Subcutaneous adipose tissue (tissue), 4 donors: ENCODE data around the gene NTM. TPM values are rescaled to one million over a fixed set of nuclear protein-coding genes. Genes with fewer than 3 reads are reported as not detected.

Experiments used
- CTCF ChIP-seq: fragments of 450-650 bp; IDR thresholded peaks from one replicate; pipeline ENCODE4 v1.5.1; 2016; ENCODE audit warnings: low read depth, mild to moderate bottlenecking, control low read depth, antibody characterized with exemption, moderate library complexity
- total RNA-seq, 4 donors: library from RNA; depleted of rRNA; stranded (reverse); fragments of >200 nt; gene quantifications; one replicate each; pipeline ENCODE4 v1.1.0, GENCODE V29; 2016

The NTM gene
- total RNA-seq, 4 donors from 2014 or later, result 1.5 to 5.7 (median 1.7) TPM

- no peak for TF ChIP-seq CTCF
Observed at GRCh38 chr11:132161403-132162078, 791.1 kb downstream of the NTM start.

DNA sequence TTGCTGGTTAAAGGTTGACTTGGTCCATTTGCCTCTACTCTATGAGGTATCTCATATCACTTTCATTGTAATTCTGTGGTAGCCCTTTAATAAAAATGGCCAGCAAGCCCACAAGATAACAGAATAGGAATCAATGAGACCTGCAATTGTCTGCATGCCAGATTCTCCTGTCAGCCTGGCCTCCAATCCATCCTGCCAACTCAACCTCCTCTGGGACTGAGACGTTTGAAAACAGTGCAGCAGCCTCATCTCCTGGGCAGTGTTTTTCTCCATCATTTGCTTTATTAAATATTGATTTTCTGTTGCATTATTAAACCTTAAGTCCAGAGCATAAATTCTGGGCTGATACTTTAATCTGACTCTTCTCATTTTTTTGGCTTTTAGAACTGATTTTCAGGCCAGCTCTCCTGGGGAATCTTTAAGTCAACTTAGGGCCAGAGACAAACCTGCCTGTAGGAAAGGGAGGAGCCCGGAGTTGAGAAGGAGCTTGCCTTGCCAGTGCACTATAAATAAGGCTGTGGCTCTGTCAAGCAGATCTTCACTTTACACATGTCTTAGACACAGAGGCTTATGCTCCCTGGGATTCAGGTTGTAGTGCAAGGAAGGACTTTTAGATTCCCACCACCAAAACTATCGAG lies 798.0 kb downstream of the NTM start:
- no peak for TF ChIP-seq CTCF

- no peak for TF ChIP-seq CTCF
Observed at GRCh38 chr11:132171031-132171430, 800.6 kb downstream of the NTM start.

DNA sequence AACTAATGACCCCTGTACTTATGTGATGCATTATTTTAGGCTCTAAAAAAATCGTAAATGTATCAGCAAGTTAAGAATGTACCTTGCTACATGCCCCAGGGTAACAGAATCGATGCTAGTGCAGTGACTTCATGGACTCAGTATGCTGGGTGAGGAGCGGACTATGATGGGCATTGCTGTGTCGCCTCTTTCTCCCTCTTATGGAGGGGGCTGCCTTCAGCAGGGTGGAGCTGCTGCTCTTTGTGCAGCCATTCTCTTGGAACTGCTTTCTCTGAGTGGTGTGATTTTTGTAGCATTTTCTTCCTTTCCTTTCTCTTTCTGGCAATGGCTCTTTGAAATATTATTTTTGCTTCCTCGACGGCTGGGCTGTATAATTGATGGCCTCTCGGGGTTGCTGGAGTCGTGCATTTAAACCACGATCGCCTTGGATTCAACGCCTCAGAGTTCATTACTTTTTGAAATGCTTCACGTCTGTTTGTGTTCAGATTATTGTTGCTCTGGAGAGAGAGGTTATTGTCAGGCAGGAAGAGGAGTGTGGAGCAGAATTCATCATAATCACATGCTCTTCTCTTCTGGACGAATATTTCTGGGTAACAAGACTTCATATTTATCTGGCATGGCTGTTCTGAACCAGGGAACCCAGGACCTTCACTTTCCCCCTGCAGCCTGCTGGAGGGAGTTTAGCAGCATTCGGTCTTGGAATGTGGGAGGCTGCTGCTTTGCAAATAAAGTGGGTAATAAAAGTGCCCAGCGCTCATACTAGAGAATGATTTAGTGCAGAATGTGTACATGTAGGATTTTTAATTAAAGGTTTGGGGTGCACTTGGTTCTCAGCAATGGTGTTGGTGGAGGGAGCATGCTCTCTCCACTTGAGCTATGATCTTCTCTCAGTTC lies 804.2 kb downstream of the NTM start:
- no peak for TF ChIP-seq CTCF

DNA sequence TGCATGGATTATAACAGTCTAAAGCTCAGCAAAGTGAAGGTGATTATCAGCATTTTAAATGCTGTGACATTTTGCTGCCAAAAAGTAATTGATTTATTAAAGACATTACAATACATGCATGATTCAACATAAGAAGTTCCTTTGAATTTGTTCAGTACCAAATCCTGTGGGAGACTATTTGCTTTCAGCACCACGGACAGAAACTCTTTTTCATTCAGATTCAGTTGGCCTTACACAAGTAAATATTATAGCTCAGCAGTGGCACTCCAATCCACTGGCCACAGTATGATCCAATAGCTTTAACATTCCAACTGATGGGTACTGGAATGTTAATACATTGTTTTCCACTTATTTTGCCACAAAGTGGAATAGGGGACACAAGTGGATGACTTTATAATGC lies 806.7 kb downstream of the NTM start:
- TF ChIP-seq CTCF, result no peak

DNA sequence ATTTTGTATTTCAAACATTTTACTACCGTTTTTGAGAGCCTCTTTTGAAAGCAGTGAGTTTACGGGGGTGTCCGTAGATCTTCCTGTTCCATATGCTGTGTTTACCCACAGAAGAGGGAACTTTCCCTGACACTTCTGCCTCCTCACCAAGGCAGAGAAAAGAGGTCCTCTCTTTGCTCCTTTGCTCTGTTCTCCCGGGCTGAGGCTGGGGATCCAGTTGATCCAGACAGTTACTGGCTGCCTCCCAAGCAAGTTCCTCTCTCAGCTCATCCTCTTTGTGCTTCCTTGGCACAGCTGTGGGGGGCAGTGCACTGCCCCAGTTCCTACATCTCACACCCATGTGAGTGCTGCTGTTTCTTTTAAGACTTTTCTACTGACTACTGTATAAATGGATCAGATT lies 813.7 kb downstream of the NTM start:
- TF ChIP-seq CTCF, result no peak
